GM12878 (cell line): Measurements from ENCODE around the gene GRIN2A. TPM values are rescaled to one million over a fixed set of nuclear protein-coding genes. Genes with fewer than 3 reads are reported as not detected.

Experiments
- CUX1 ChIP-seq: IDR thresholded peaks from 2 replicates; pipeline ENCODE4 v1.6.1; 2012; ENCODE audit warnings: improper control_type of control experiment, low read depth, low read length; ENCODE audit not compliant: insufficient replicate concordance
- E2F4 ChIP-seq: IDR thresholded peaks from 2 replicates; pipeline ENCODE4 v1.6.1; 2012; ENCODE audit warnings: low read depth, low read length, improper control_type of control experiment
- POLR2AphosphoS5 ChIP-seq: IDR thresholded peaks from 2 replicates; pipeline ENCODE4 v1.6.1; 2011; ENCODE audit warnings: mild to moderate bottlenecking, low read length, inconsistent platforms
- polyA plus RNA-seq, 11 experiments: library from polyadenylated mRNA; depleted of rRNA in 4 of 11; unstranded in 6 of 11; stranded (reverse) in 5 of 11; fragments of >200 nt; fragmentation: Nextera tagmentation in 4 of 11; fragmentation: Illumina TruSeq in 1 of 11; extraction: Ambion mirVana in 4 of 11; extraction: Trizol in 1 of 11; gene quantifications; 1 replicate in 1 of 11; 2 replicates in 10 of 11; pipeline versions ENCODE4 v1.2.1 to v1.2.3, GENCODE V29; 2011 to 2016; ENCODE audit warnings: inconsistent platforms in 2 of 11, missing spikeins in 2 of 11, low read depth in 1 of 11
- total RNA-seq, 4 experiments: library from RNA; depleted of rRNA in 3 of 4; stranded (reverse); fragments of >200 nt in 3 of 4; fragmentation: Illumina TruSeq in 1 of 4; extraction: Trizol in 1 of 4; gene quantifications; 2 replicates each; pipeline versions ENCODE4 v1.2.1 to v1.2.3, GENCODE V29; 2013 to 2021
- TF ChIP-seq, protein P1 (sequence below): IDR thresholded peaks from 2 replicates; pipeline ENCODE4 v1.6.1; 2012; ENCODE audit warnings: low read depth, low read length, improper control_type of control experiment
- TF ChIP-seq, protein P2 (sequence below): fragments of 450-650 bp; IDR thresholded peaks from 2 replicates; pipeline ENCODE4 v1.6.1; 2017; ENCODE audit warnings: mild to moderate bottlenecking, moderate library complexity

Gene GRIN2A
- total and polyA plus RNA-seq, 10 of the 15 experiments (the other 5 are each of a cell fraction or from before 2014, with no cell fraction given) = 2.4 to 13.3 (median 7.3) TPM

GRCh38 chr16:9977333-9977897 lies 204.8 kb downstream of the GRIN2A start (continued):
- TF ChIP-seq CUX1 (no peak), E2F4 (no peak), POLR2AphosphoS5 (no peak)
- TF ChIP-seq, protein P1, sequence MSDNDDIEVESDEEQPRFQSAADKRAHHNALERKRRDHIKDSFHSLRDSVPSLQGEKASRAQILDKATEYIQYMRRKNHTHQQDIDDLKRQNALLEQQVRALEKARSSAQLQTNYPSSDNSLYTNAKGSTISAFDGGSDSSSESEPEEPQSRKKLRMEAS = no peak
- TF ChIP-seq, protein P2, sequence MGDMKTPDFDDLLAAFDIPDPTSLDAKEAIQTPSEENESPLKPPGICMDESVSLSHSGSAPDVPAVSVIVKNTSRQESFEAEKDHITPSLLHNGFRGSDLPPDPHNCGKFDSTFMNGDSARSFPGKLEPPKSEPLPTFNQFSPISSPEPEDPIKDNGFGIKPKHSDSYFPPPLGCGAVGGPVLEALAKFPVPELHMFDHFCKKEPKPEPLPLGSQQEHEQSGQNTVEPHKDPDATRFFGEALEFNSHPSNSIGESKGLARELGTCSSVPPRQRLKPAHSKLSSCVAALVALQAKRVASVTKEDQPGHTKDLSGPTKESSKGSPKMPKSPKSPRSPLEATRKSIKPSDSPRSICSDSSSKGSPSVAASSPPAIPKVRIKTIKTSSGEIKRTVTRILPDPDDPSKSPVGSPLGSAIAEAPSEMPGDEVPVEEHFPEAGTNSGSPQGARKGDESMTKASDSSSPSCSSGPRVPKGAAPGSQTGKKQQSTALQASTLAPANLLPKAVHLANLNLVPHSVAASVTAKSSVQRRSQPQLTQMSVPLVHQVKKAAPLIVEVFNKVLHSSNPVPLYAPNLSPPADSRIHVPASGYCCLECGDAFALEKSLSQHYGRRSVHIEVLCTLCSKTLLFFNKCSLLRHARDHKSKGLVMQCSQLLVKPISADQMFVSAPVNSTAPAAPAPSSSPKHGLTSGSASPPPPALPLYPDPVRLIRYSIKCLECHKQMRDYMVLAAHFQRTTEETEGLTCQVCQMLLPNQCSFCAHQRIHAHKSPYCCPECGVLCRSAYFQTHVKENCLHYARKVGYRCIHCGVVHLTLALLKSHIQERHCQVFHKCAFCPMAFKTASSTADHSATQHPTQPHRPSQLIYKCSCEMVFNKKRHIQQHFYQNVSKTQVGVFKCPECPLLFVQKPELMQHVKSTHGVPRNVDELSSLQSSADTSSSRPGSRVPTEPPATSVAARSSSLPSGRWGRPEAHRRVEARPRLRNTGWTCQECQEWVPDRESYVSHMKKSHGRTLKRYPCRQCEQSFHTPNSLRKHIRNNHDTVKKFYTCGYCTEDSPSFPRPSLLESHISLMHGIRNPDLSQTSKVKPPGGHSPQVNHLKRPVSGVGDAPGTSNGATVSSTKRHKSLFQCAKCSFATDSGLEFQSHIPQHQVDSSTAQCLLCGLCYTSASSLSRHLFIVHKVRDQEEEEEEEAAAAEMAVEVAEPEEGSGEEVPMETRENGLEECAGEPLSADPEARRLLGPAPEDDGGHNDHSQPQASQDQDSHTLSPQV = no peak
